ENCODE data around the gene DUSP2.
A peak's percentile ranks its signal among the peaks of the same experiment; 100 is the strongest.

- no peak for TF ChIP-seq EZH2 (IDR thresholded peaks at IDR 0.05; ENCODE audit: borderline replicate concordance, low read depth, low read length, poor library complexity, severe bottlenecking)
- TF ChIP-seq CTCF (conservative IDR thresholded peaks at IDR 0.05; ENCODE audit: low read depth, low read length): peak; percentile 45
Observed at GRCh38 chr2:96113367-96113677, 31.9 kb downstream of the DUSP2 start.
